OCI-LY1 (cell line): ENCODE measurements around the gene NLGN4Y.

Experiments used
- EZH2 ChIP-seq: fragments of 200-600 bp; sonication (generic), shearing (Covaris generic); IDR thresholded peaks from 2 replicates; pipeline ENCODE4 v1.8.0; 2017; ENCODE audit warnings: borderline replicate concordance, mixed run types, mild to moderate bottlenecking, antibody characterized with exemption, low read length, moderate library complexity, mixed read lengths
- TF ChIP-seq, protein P1 (sequence below): fragments of 200-600 bp; sonication (generic), shearing (Covaris generic); IDR thresholded peaks from 2 replicates; pipeline ENCODE4 v1.5.1; 2017; ENCODE audit warnings: mild to moderate bottlenecking, antibody characterized with exemption, low read length, moderate library complexity, mixed read lengths

DNA sequence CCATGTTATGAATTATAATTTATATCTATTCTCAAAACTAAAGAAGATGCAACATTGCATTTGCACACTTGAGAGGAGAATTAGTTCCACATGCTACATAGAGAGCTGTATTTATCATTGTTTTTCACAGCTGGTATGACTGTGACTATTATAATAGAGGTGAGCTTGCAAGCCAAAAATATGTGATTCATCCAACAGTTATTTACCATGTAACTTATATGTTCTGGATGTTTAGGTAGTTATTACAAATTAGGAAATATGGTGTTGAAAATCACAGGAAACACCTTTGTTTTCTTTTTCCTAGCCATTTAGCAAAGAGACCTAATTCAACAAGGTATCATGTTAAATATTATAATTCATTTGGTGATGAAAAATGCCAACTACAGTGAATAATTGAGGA is 183.8 kb downstream of the NLGN4Y start:
- TF ChIP-seq, protein P1, sequence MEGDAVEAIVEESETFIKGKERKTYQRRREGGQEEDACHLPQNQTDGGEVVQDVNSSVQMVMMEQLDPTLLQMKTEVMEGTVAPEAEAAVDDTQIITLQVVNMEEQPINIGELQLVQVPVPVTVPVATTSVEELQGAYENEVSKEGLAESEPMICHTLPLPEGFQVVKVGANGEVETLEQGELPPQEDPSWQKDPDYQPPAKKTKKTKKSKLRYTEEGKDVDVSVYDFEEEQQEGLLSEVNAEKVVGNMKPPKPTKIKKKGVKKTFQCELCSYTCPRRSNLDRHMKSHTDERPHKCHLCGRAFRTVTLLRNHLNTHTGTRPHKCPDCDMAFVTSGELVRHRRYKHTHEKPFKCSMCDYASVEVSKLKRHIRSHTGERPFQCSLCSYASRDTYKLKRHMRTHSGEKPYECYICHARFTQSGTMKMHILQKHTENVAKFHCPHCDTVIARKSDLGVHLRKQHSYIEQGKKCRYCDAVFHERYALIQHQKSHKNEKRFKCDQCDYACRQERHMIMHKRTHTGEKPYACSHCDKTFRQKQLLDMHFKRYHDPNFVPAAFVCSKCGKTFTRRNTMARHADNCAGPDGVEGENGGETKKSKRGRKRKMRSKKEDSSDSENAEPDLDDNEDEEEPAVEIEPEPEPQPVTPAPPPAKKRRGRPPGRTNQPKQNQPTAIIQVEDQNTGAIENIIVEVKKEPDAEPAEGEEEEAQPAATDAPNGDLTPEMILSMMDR: no peak
- TF ChIP-seq EZH2: no peak
